Endothelial cell of umbilical vein (primary cell): Measurements from ENCODE around the gene KCTD5. TPM values are rescaled to one million over a fixed set of nuclear protein-coding genes. Genes with fewer than 3 reads are reported as not detected.

Experiments
- BruUV-seq: library from RNA; stranded (reverse); fragments of 400-500 nt; replicated peaks from 2 replicates; lab custom pipeline; 2021; lab: Mats Ljungman, UMichigan
- CTCF ChIA-PET: fragments of 300-600, 350-600 bp; sonication (Branson Sonifier 250); formaldehyde crosslinking; loops from one replicate; lab custom pipeline; 2021; ENCODE audit warnings: antibody characterized with exemption, inconsistent platforms; lab: Charles Lee
- POLR2A ChIA-PET: fragments of 300-600, 350-600 bp; sonication (Branson Sonifier 250); formaldehyde crosslinking; loops from one replicate; lab custom pipeline; 2021; ENCODE audit warnings: antibody characterized with exemption, inconsistent platforms; lab: Charles Lee
- DNase-seq: peaks from one replicate; pipeline ENCODE4 v3.0.0-alpha.2; 2011; ENCODE audit warnings: low read depth, low spot score
- FAIRE-seq: peaks from 2 replicates; lab custom pipeline; 2011; peaks lifted over from hg19 to GRCh38; lab: Jason Lieb, UNC
- H2AFZ ChIP-seq: 2 replicates; pipeline ENCODE4 v1.6.0; 2012; ENCODE audit warnings: low read depth, low read length, control low read depth, inconsistent platforms
- H3K27ac ChIP-seq: 2 replicates; pipeline ENCODE4 v1.5.1; 2011; ENCODE audit warnings: low read depth, mild to moderate bottlenecking, control low read depth, low read length, moderate library complexity; ENCODE audit not compliant: insufficient read depth
- H3K27me3 ChIP-seq, 2 experiments: 2 replicates each; pipeline versions ENCODE4 v1.6.0 to v1.6.1; 2011; ENCODE audit warnings: low read length in 2 of 2, mixed read lengths in 1 of 2; ENCODE audit not compliant: control insufficient read depth in 2 of 2, insufficient read depth in 2 of 2
- H3K36me3 ChIP-seq, 2 experiments: 2 replicates in 1 of 2; 3 replicates in 1 of 2; pipeline ENCODE4 v1.5.1; 2011; ENCODE audit warnings: low read length in 2 of 2, mild to moderate bottlenecking in 1 of 2, moderate library complexity in 1 of 2; ENCODE audit not compliant: control insufficient read depth in 2 of 2, insufficient read depth in 2 of 2; ENCODE audit errors: extremely low read depth in 1 of 2
- H3K4me1 ChIP-seq: 3 replicates; pipeline ENCODE4 v1.5.1; 2011; ENCODE audit warnings: mild to moderate bottlenecking, low read length; ENCODE audit not compliant: control insufficient read depth, insufficient read depth; ENCODE audit errors: extremely low read depth
- H3K4me2 ChIP-seq: 2 replicates; pipeline ENCODE4 v1.6.1; 2011; ENCODE audit warnings: low read length, control low read depth, mixed read lengths; ENCODE audit not compliant: insufficient read depth
- H3K4me3 ChIP-seq, 3 experiments: fragments of 200-600 bp in 1 of 3; sonication (generic), shearing (Covaris generic) in 1 of 3; replicated peaks in 1 of 3; 2 replicates each; pipeline ENCODE4 v1.5.1; 2011 to 2016; ENCODE audit warnings: control low read depth in 3 of 3, low read length in 3 of 3, mild to moderate bottlenecking in 2 of 3, inconsistent platforms in 1 of 3, low read depth in 1 of 3, moderate library complexity in 1 of 3; ENCODE audit not compliant: insufficient read depth in 1 of 3
- H3K79me2 ChIP-seq: 2 replicates; pipeline ENCODE4 v1.6.0; 2012; ENCODE audit warnings: low read length, inconsistent platforms; ENCODE audit not compliant: control insufficient read depth, insufficient read depth
- H3K9ac ChIP-seq: replicated peaks from 2 replicates; pipeline ENCODE3; 2011; ENCODE audit warnings: low read length, control low read depth; ENCODE audit not compliant: insufficient read depth; ENCODE audit errors: extremely low read depth
- H3K9me1 ChIP-seq: replicated peaks from 3 replicates; pipeline ENCODE4 v1.6.0; 2011; ENCODE audit warnings: mild to moderate bottlenecking, low read length; ENCODE audit not compliant: control insufficient read depth, insufficient read depth; ENCODE audit errors: extremely low read depth
- H3K9me3 ChIP-seq: replicated peaks from 2 replicates; pipeline ENCODE4 v1.5.1; 2012; ENCODE audit warnings: low read length, inconsistent platforms; ENCODE audit not compliant: control insufficient read depth, insufficient read depth
- H4K20me1 ChIP-seq: replicated peaks from 2 replicates; pipeline ENCODE3; 2011; ENCODE audit warnings: mild to moderate bottlenecking, low read length; ENCODE audit not compliant: control insufficient read depth, insufficient read depth; ENCODE audit errors: extremely low read depth
- FOS ChIP-seq: IDR thresholded peaks from 2 replicates; pipeline ENCODE4 v1.6.1; 2011; ENCODE audit warnings: mild to moderate bottlenecking, low read length, moderate library complexity, borderline replicate concordance; ENCODE audit not compliant: insufficient read depth
- JUN ChIP-seq: IDR thresholded peaks from 2 replicates; pipeline ENCODE4 v1.6.1; 2011; ENCODE audit warnings: borderline replicate concordance, low read depth; ENCODE audit not compliant: insufficient read length, insufficient read depth
- POLR2A ChIP-seq: IDR thresholded peaks from 2 replicates; pipeline ENCODE4 v1.6.1; 2012; ENCODE audit warnings: low read depth, mild to moderate bottlenecking, control low read depth, low read length
- dilution Hi-C: fragments of 300-500 bp; cut with MboI; formaldehyde crosslinking; loops from one replicate; pipeline ENCODE4 v1.15.0; 2019; ENCODE audit warnings: low sequenced_read_pairs; ENCODE audit not compliant: extremely low pct_ligation_motif_present
- intact Hi-C: fragments of 100-400 bp; cut with micrococcal nuclease; formaldehyde crosslinking; loops from one replicate; pipeline ENCODE4 v1.10.0; 2022
- polyA plus RNA-seq, 4 experiments: library from polyadenylated mRNA; depleted of rRNA in 3 of 4; stranded (reverse) in 3 of 4; unstranded in 1 of 4; fragments of >200 nt; gene quantifications; 2 replicates each; pipeline versions ENCODE4 v1.2.1 to v1.2.3, GENCODE V29; 2011 to 2012; ENCODE audit warnings: missing spikeins in 1 of 4
- total RNA-seq: library from RNA; stranded (reverse); gene quantifications from 2 replicates; pipeline ENCODE4 v1.2.3, GENCODE V29; 2021
- TF ChIP-seq, protein P1 (sequence below): IDR thresholded peaks from 2 replicates; pipeline ENCODE4 v1.6.1; 2011; ENCODE audit not compliant: insufficient read depth, insufficient read length
- TF ChIP-seq, protein P2 (sequence below), 2 donors: IDR thresholded peaks; 1 replicate in 1 of 2; 2 replicates in 1 of 2; pipeline ENCODE4 v1.5.1; 2011; ENCODE audit warnings: low read length in 2 of 2, mild to moderate bottlenecking in 2 of 2, moderate library complexity in 2 of 2, control low read depth in 1 of 2, inconsistent platforms in 1 of 2, low read depth in 1 of 2; ENCODE audit not compliant: insufficient read depth in 1 of 2; ENCODE audit errors: extremely low read depth in 1 of 2

Gene KCTD5
- total and polyA plus RNA-seq, 2 donors (not counting 3 experiments of a cell fraction or from before 2014, with no cell fraction given) = 32.2 to 42.0 TPM

- dilution Hi-C loops (no loop called here), intact Hi-C loops (no loop called here)
- H3K4me1 ChIP-seq = no peaks in the 10 kb centered on the region
- DNase-seq (no peak), FAIRE-seq (no peak)
- H3K9me3 ChIP-seq = no peaks in the 10 kb centered on the region
- peaks cover 5 to 56% of the 10 kb centered on the region in 2 experiments for H3K36me3 ChIP-seq
- no TSS peak for BruUV-seq
- H3K4me3 ChIP-seq = no peak overlapping the region
- ChIA-PET POLR2A (no interaction called here), CTCF (no interaction called here)
- TF ChIP-seq JUN = no peak
- TF ChIP-seq, protein P1, sequence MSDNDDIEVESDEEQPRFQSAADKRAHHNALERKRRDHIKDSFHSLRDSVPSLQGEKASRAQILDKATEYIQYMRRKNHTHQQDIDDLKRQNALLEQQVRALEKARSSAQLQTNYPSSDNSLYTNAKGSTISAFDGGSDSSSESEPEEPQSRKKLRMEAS = no peak
- TF ChIP-seq, protein P2, sequence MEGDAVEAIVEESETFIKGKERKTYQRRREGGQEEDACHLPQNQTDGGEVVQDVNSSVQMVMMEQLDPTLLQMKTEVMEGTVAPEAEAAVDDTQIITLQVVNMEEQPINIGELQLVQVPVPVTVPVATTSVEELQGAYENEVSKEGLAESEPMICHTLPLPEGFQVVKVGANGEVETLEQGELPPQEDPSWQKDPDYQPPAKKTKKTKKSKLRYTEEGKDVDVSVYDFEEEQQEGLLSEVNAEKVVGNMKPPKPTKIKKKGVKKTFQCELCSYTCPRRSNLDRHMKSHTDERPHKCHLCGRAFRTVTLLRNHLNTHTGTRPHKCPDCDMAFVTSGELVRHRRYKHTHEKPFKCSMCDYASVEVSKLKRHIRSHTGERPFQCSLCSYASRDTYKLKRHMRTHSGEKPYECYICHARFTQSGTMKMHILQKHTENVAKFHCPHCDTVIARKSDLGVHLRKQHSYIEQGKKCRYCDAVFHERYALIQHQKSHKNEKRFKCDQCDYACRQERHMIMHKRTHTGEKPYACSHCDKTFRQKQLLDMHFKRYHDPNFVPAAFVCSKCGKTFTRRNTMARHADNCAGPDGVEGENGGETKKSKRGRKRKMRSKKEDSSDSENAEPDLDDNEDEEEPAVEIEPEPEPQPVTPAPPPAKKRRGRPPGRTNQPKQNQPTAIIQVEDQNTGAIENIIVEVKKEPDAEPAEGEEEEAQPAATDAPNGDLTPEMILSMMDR (IDR thresholded peaks at IDR 0.05; ENCODE audit: extremely low read depth in 1 of 2, insufficient read depth in 1 of 2, low read depth in 1 of 2, low read length in 2 of 2) = no peak
- no peak for TF ChIP-seq POLR2A
- H3K27ac ChIP-seq = no peak overlapping the region
- no peaks in the 10 kb centered on the region for H3K9me1 ChIP-seq
- no peak overlapping the region for H3K4me2 ChIP-seq
- no peaks in the 10 kb centered on the region for H3K79me2 ChIP-seq
- no peak overlapping the region for H2AFZ ChIP-seq
- H3K9ac ChIP-seq = no peak overlapping the region
- no peaks in the 10 kb centered on the region for H3K27me3 ChIP-seq
- no peaks in the 10 kb centered on the region for H4K20me1 ChIP-seq
Observed at GRCh38 chr16:2701713-2702437, 19.6 kb downstream of the KCTD5 start.

DNA sequence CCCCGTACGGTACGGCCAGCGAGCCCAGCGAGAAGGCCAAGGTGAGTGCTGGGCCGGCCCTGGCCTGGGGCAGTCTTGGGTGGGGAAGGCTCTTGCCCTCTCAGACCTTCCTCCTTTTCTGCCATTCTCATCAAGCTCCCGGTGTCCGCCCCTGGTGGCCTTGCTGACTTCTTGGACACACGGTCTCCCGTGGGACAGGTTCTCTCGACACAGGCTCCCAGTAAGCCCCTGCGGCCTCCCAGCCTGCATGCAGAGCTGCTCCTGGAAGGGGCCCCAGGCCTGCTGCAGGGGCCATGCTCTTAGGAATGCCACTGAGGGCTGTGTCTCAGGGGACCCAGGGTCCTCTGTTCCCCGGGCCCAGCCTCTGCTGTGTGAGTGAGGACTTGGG lies 20.1 kb downstream of the KCTD5 start:
- Histone ChIP-seq H3K36me3 (peaks cover 5 to 55% of the 10 kb centered on the region in 2 experiments), H3K9ac (no peak overlapping the region), H3K9me3 (no peaks in the 10 kb centered on the region), H3K4me2 (no peak overlapping the region), H2AFZ (no peak overlapping the region), H3K4me1 (no peaks in the 10 kb centered on the region), H3K9me1 (no peaks in the 10 kb centered on the region), H3K4me3 (no peak overlapping the region), H4K20me1 (no peaks in the 10 kb centered on the region), H3K27me3 (no peaks in the 10 kb centered on the region), H3K27ac (no peak overlapping the region), H3K79me2 (no peaks in the 10 kb centered on the region)
- TF ChIP-seq FOS = no peak
- ChIA-PET CTCF (no interaction called here), POLR2A (no interaction called here)
- DNase-seq (no peak), FAIRE-seq (no peak)
- dilution Hi-C loops = no loop called here
- no TSS peak for BruUV-seq
- intact Hi-C loops = no loop called here
